Erythroblast (primary cell): ENCODE measurements around the gene SYT10.

Experiments
- DNase-seq, 2 experiments: peaks; one replicate each; lab custom pipeline; 2025; lab: John Stamatoyannopoulos, UW
- GATA1 ChIP-seq: IDR thresholded peaks from 2 replicates; pipeline ENCODE4 v1.6.1; 2011; ENCODE audit warnings: low read depth, mild to moderate bottlenecking, control low read depth, low read length, moderate library complexity
- POLR2A ChIP-seq: IDR thresholded peaks from 2 replicates; pipeline ENCODE4 v1.6.1; 2011; ENCODE audit warnings: mild to moderate bottlenecking, low read length

The SYT10 gene

GRCh38 chr12:33439587-33440011 lies at the start of gene SYT10:
TSS of gene SYT10 (minus strand) at chr12:33439819. CDS start at chr12:33439522, 297 bp downstream.
- DNase-seq: peak; percentile 40 to 46

GRCh38 chr12:33488036-33488435 lies 48.4 kb upstream of the SYT10 start:
- DNase-seq: no peak
- TF ChIP-seq POLR2A (no peak), GATA1 (no peak)

More at GRCh38 chr12:33439587-33440011, at the start of gene SYT10:
- TF ChIP-seq GATA1 (no peak), POLR2A (no peak)

GRCh38 chr12:33486058-33486457 lies 46.4 kb upstream of the SYT10 start:
- TF ChIP-seq GATA1: no peak
- TF ChIP-seq POLR2A: no peak
- peak in 1 of 2 experiments; percentile 6 for DNase-seq

- DNase-seq: peak; percentile 4 to 10
Observed at GRCh38 chr12:33484161-33484560, 44.5 kb upstream of the SYT10 start.

GRCh38 chr12:33480366-33480765 lies 40.7 kb upstream of the SYT10 start:
- no peak for DNase-seq
- TF ChIP-seq POLR2A (no peak), GATA1 (no peak)

More at GRCh38 chr12:33484161-33484560, 44.5 kb upstream of the SYT10 start:
- no peak for TF ChIP-seq POLR2A
- no peak for TF ChIP-seq GATA1

GRCh38 chr12:33476058-33476457 lies 36.4 kb upstream of the SYT10 start:
- TF ChIP-seq GATA1 (no peak), POLR2A (no peak)
- no peak for DNase-seq

GRCh38 chr12:33472299-33472698 lies 32.7 kb upstream of the SYT10 start:
- TF ChIP-seq GATA1: no peak
- TF ChIP-seq POLR2A: no peak
- DNase-seq: no peak

- DNase-seq: no peak
- TF ChIP-seq GATA1 (no peak), POLR2A (no peak)
Observed at GRCh38 chr12:33455096-33455495, 15.5 kb upstream of the SYT10 start.

GRCh38 chr12:33450480-33450879 lies 10.9 kb upstream of the SYT10 start:
- no peak for DNase-seq
- TF ChIP-seq POLR2A (no peak), GATA1 (no peak)

- TF ChIP-seq GATA1 (no peak), POLR2A (no peak)
- no peak for DNase-seq
Observed at GRCh38 chr12:33440477-33440876, 858 bp upstream of the SYT10 start.

GRCh38 chr12:33438851-33439586 lies 600 bp downstream of the SYT10 start:
- peak; percentile 34 to 37 for DNase-seq
- TF ChIP-seq POLR2A (no peak), GATA1 (no peak)

- no peak for DNase-seq
- no peak for TF ChIP-seq GATA1
- TF ChIP-seq POLR2A: no peak
Observed at GRCh38 chr12:33438025-33438772, 1.4 kb downstream of the SYT10 start.

GRCh38 chr12:33437598-33437997 lies 2.0 kb downstream of the SYT10 start:
- DNase-seq: no peak
- no peak for TF ChIP-seq POLR2A
- TF ChIP-seq GATA1: no peak

- no peak for TF ChIP-seq POLR2A
- TF ChIP-seq GATA1: no peak
- DNase-seq: no peak
Observed at GRCh38 chr12:33432992-33433391, 6.6 kb downstream of the SYT10 start.
